ENCODE data around the gene TMEM125. TPM values are rescaled to one million over a fixed set of nuclear protein-coding genes. Genes with fewer than 3 reads are reported as not detected.

Gene TMEM125
- total and polyA plus RNA-seq, 12 donors, result 0.15 to 0.37 (median 0.22) TPM; not detected in 6

DNA sequence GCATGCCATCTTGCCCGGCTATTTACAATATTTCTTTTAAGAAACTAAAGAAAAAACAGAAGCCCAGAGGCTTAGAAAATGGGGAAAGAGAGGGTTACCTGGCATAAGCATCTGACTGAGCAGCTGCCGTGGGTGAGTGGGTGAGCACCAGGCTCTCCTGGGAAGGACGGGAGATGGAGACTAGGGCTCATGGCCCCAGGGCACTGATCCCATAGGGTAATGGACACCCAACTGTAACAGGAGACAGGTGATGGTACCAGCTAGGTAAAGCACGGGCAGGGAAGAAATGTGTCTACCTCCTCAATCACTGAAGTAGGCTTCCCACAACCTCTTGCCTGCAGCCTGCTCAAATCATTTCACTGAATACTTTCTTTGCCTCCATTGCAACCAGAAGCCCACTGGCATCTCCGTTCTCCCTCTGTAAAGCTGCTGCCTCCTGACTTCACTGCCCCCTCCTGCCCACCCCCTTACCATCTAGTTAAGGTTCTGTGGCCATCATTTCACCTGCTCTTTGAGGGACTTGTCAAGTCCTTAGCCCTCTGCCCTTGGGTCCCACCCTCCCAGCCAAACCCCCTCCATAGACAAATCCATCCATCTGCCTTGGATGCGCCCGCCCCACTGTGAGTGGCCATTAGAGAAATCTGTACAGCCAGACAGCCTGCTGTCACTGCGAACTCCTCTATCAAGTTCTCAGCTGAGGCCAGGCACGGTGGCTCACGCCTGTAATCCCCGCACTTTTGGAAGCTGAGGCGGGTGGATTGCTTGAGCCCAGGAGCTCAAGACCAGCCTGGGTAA is 6.2 kb downstream of the TMEM125 start:
- peaks cover 0 to 11% (median 7%) of the 10 kb centered on the region in 9 donors for H3K4me1 ChIP-seq
- H3K36me3 ChIP-seq, result no peaks in the 10 kb centered on the region
- peaks cover 0 to 2% (median 0%) of the 10 kb centered on the region in 7 donors for H3K27me3 ChIP-seq
- DNase-seq (no peak), ATAC-seq (no peak)
- 82 to 87% methylated on average over 12 of the region's 12 CpGs for WGBS, 2 donors
- H3K27ac ChIP-seq, result no peak overlapping the region
- intact Hi-C loops (cut with DNase I), result no loop called here
- no peak overlapping the region for H3K4me3 ChIP-seq
- TF ChIP-seq, protein P1, sequence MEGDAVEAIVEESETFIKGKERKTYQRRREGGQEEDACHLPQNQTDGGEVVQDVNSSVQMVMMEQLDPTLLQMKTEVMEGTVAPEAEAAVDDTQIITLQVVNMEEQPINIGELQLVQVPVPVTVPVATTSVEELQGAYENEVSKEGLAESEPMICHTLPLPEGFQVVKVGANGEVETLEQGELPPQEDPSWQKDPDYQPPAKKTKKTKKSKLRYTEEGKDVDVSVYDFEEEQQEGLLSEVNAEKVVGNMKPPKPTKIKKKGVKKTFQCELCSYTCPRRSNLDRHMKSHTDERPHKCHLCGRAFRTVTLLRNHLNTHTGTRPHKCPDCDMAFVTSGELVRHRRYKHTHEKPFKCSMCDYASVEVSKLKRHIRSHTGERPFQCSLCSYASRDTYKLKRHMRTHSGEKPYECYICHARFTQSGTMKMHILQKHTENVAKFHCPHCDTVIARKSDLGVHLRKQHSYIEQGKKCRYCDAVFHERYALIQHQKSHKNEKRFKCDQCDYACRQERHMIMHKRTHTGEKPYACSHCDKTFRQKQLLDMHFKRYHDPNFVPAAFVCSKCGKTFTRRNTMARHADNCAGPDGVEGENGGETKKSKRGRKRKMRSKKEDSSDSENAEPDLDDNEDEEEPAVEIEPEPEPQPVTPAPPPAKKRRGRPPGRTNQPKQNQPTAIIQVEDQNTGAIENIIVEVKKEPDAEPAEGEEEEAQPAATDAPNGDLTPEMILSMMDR (IDR thresholded peaks at IDR 0.05), result no peak
- H3K9me3 ChIP-seq, result no peaks in the 10 kb centered on the region

DNA sequence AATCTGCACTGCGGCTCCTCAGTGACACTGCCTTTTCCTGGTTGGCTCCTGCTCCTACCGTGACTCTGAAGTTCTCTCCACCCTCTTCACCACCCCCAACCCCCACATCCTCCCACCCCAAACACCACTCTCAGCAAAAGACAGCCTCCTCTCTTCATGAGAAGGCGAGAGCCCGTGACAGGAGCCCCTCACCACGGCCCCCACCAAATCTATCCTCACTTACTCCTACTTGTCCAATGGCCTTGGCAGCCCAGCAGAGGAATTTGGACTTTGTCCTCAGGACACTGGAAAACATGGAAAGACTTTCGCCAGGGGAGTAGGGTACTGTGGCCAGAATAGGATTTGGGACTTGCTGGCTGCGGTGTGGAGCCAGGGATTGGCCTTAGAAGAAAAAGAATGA is 6.9 kb downstream of the TMEM125 start:
- ATAC-seq (peak in 1 of 8 donors; percentile 34), DNase-seq (no peak)
- TF ChIP-seq, protein P1 (IDR thresholded peaks at IDR 0.05), result no peak
- 64 to 70% methylated on average over 7 of the region's 7 CpGs for WGBS, 2 donors
- Histone ChIP-seq H3K4me1 (peaks cover 0 to 11% (median 7%) of the 10 kb centered on the region in 9 donors), H3K27ac (no peak overlapping the region), H3K4me3 (no peak overlapping the region), H3K27me3 (no peaks in the 10 kb centered on the region), H3K36me3 (no peaks in the 10 kb centered on the region), H3K9me3 (no peaks in the 10 kb centered on the region)
- intact Hi-C loops (cut with DNase I), result no loop called here

DNA sequence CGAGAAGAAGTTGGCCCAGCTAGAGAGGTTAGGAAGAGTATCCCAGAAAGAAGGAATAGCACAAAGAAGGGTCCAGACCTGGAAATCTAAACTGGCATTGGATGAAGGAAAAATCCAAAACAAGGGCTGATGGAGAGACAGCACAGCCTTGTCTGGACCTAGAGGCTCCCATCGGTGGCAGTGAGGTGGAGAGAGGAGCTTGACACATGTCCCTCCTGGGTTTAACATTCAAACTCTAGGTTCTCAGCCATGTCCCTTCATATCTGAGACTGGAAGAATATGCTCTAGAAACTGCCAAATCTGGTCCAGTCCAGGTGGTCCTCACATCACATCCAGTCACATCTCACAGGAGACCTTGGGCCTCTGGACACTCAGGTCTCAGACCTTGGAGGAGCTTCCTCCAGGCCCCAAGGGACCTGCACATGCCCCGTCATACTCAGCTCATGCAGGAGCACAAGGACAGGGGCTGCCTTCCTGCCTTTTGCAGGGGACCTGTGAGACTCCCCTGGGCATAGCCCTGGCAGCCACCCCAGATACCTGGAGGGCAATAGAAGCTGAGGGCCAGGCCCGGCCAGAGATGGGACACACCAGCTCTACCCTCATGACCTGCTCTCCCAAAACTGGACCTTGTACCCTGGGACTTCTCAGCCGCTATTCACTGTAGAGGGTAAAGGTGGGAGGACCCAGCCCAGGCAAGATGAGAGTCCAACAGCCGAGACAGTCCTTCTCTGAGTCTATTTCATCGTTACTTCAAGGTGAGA is 7.5 kb downstream of the TMEM125 start:
- H3K36me3 ChIP-seq, result no peaks in the 10 kb centered on the region
- no peak overlapping the region for H3K27ac ChIP-seq
- DNase-seq (no peak), ATAC-seq (no peak)
- TF ChIP-seq, protein P1 (IDR thresholded peaks at IDR 0.05), result no peak
- intact Hi-C loops (cut with DNase I), result no loop called here
- WGBS, 2 donors, result 92 to 93% methylated on average over 7 of the region's 7 CpGs
- no peak overlapping the region for H3K4me3 ChIP-seq
- no peaks in the 10 kb centered on the region for H3K9me3 ChIP-seq
- H3K27me3 ChIP-seq, result no peaks in the 10 kb centered on the region
- peaks cover 0 to 11% (median 7%) of the 10 kb centered on the region in 9 donors for H3K4me1 ChIP-seq

DNA sequence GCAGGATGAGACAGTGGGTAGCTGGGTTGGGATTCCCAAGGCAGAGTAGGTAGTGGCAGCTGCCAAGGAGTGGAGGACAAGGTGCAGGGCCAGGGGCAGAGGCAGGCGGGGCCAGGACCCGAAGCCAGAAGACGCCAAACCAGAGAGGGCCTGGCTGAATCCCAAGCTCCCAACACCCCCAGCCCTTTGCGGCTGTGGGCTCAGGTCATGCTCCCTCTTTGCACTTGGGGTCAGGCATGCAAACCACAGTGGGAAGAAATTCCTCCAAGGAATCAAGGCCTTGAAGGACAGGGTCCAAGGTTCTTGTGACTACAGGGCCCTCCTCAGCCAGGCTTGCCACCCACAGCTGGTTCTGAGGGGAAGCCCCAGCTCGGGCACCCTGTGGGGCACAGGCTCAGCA is 9.4 kb downstream of the TMEM125 start:
- 94 to 99% methylated on average over 5 of the region's 5 CpGs for WGBS, 2 donors
- Histone ChIP-seq H3K27me3 (no peaks in the 10 kb centered on the region), H3K27ac (no peak overlapping the region), H3K4me3 (no peak overlapping the region), H3K9me3 (no peaks in the 10 kb centered on the region), H3K4me1 (peaks cover 0 to 7% (median 4%) of the 10 kb centered on the region in 9 donors), H3K36me3 (no peaks in the 10 kb centered on the region)
- no peak for ATAC-seq
- intact Hi-C loops (cut with DNase I), result no loop called here
- TF ChIP-seq, protein P1 (IDR thresholded peaks at IDR 0.05), result no peak
- DNase-seq, result no peak
